ENCODE results near the gene COL6A5.
"Not testable (repeated sequence)": the region's sequence is repeated elsewhere in the genome, so short reads cannot be mapped to it uniquely, and the experiment has no call there.

Gene COL6A5, protein sequence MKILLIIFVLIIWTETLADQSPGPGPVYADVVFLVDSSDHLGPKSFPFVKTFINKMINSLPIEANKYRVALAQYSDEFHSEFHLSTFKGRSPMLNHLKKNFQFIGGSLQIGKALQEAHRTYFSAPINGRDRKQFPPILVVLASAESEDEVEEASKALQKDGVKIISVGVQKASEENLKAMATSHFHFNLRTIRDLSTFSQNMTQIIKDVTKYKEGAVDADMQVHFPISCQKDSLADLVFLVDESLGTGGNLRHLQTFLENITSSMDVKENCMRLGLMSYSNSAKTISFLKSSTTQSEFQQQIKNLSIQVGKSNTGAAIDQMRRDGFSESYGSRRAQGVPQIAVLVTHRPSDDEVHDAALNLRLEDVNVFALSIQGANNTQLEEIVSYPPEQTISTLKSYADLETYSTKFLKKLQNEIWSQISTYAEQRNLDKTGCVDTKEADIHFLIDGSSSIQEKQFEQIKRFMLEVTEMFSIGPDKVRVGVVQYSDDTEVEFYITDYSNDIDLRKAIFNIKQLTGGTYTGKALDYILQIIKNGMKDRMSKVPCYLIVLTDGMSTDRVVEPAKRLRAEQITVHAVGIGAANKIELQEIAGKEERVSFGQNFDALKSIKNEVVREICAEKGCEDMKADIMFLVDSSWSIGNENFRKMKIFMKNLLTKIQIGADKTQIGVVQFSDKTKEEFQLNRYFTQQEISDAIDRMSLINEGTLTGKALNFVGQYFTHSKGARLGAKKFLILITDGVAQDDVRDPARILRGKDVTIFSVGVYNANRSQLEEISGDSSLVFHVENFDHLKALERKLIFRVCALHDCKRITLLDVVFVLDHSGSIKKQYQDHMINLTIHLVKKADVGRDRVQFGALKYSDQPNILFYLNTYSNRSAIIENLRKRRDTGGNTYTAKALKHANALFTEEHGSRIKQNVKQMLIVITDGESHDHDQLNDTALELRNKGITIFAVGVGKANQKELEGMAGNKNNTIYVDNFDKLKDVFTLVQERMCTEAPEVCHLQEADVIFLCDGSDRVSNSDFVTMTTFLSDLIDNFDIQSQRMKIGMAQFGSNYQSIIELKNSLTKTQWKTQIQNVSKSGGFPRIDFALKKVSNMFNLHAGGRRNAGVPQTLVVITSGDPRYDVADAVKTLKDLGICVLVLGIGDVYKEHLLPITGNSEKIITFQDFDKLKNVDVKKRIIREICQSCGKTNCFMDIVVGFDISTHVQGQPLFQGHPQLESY (N-terminal part only)

DNA sequence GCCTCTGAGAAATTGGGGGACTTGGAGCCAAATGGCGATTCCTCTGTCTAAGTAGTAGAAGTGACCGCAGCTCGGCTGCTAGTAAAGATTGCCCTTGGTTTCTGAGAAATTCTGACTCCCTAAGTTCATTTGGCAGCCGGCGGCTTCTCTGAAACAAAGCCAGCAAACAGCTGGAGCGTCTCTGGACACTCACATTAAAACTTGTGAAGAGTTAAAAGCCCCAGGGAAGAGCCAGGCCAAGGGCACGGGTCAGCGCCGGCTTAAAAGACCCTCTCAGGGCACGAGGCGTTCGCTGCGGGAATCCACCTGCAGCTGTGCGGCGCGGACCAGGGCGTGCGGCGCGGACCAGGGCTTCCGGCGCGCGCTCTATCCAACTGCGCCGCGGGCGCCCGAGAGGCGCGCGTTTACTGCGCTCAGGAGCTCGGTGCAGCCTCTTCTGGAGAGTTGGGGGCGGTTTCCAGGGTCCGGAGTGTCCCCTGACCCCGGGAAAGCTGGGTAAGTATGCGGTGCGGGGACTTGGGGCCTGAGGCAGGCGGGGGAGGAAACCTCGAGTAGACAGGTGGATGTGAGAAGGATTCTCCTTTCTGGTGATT, at the start of gene COL6A5:
Gene COL6A5 (plus strand): TSS at position 186 of the 593 bp plus-strand sequence. CDS start 27,967 bp downstream, outside the sequence.
- no peak for DNase-seq

DNA sequence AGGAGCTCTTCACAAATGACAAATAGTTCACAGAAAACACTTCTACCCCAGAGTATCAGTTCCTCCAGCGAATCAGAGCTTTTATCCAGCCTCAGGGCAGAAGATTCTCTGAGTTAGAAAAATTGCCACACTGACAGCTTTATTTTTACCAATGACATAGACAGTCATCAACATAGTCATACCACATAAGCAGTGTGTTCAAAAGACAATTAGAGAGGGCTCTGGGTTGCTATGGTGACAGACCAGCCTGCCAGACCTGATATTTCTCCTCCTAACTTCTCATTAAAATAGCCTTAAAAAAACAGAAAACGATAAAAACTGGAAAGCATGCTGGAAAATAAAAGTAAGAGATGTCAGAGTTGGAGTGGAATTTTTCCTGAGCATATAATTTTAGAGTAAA, 45.9 kb upstream of the COL6A5 start:
- DNase-seq = no peak

DNA sequence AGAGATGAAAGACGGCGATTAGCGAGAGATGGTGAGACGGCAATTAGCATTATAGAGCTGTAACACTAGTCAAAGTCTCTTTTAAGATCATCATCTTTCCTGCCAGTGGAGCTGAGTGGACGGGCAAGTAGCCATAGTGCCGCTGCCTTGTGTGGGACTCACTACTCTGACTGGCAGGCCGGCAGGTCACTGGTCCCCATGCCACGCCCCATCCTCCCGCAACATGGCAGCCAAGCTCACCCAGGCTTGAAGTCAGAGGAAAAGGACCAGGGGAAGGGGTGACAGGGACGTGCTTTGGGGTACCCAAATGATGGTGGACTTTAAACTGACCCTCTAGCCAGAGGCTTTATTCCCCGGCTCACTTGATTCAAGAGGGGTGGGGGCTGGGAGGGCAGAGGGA, 44.6 kb upstream of the COL6A5 start:
- DNase-seq = no peak

DNA sequence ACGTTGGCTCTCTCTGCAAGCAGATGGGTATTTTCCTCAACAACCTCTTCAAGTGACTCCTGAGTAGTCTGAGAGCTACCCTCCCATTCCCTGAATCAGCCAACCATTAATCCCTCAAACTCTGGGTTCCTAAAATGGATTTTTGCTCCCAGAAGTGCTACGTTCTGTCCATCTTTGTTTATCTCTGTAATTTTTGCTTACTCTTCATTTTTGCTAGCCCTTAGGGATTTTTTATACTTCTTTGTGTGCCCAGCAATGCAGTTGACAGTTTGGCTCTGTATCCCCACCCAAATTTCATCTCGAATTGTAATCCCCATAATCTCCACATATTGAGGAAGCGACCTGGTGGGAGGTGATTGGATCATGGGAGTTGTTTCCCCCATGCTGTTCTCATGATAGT, 35.4 kb upstream of the COL6A5 start:
- DNase-seq = no peak

DNA sequence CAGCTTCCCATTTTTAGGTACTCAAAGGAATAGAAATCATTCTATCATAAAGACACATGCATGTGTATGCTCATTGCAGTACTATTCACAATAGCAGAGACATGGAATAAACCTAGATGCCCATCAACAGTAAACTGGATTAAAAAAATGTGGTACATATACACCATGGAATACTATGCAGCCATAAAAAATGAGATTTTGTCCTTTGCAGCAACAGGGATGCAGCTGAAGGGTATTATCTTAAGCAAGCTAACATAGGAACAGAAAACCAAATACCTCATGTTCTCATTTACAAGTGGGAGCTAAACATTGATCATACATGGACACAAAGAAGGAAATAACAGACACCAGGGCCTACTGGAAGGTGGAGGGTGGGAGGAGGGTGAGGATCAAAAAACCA, 33.1 kb upstream of the COL6A5 start:
- no peak for DNase-seq

DNA sequence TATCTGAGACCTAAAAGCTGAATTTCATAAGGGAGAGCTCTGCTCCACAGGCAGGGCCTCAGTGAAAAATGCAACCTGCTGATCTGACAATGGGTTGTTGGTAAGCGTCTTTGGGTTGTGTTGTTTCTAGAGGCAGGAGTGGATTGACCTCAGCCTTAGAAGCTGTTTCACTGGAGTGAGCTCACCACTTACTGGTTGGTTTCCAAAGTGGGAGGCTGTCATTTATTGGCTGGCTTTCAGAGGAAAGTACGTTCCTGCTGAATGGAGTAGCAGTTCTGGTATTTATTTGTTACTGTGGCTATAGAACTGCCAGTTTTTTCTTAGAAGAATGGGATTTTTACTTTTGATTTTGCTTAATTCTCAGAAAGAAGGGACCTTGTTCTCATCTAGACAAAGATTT, 29.3 kb upstream of the COL6A5 start:
- DNase-seq = no peak

DNA sequence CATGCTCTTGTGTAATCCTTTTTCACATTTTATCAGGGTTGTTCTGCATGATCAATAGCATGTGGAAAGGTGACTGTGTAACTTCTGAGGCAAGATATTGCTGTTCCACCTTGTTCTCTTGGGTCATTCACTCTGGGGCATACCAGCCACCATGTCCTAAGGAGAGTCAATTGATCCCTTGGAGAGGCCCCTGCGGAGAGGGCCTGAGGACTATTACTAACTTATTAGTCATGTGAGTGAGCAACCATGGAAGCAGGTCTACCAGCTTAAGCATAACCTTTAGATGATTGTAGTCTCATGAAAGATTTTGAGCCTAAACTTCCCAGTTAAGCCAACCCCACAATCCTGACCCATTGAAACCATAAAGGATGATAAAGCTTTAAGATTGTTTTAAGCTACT, 22.0 kb upstream of the COL6A5 start:
- no peak for DNase-seq

DNA sequence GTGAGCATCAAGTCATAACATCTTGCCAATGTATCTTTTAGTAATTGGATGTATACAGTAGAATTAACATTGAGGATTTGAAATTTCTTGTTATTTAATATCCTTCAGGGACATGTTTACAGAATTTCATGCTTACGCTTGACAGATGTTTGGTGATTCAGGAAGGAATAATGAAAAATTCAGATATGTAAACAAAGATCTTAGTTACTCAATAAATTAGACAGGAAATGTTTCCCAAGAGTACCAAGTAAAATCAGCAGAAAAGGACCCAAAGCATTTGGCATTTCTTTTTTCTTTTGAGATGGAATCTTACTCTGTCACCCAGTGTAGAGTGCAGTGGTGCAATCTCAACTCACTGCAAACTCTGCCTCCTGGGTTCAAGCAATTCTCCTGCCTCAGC, 4.7 kb upstream of the COL6A5 start:
- no peak for DNase-seq

DNA sequence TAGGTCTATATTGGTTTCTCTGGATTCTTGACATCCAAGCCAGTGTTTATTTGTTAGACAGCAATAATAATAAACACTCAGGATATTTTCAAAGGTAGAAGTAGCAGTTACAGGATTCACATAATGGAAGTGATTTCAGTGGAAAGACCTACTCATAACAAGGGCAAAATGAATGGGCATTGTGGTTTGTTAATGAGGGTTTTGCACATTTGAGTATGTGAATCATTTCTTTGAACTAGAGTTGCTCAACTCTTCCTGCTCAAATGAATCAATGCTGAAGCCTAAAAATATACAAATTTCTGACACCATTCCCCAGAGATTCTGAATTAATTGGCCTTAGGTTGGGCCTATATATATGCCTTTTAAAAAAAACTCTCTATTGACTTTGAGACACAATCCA, 4.1 kb upstream of the COL6A5 start:
- DNase-seq = no peak

DNA sequence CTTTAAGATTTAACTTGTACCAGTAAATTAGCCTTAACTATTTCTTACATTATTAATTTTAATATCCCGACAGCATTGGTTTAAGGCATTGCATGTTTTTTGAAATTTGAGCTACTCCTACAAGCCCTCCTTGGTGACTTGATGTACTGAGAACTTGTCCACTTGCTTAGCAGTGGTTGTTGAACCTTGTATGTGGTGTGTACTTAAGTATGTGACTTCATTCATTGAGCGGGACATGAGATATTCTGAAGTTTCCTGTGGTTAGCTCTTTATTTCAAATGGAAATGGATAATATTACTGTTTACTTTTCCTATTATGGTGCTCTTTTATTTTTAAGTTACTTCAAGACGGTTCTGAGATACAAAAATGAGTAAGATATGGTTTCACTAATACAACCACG, 3.6 kb upstream of the COL6A5 start:
- DNase-seq = no peak

DNA sequence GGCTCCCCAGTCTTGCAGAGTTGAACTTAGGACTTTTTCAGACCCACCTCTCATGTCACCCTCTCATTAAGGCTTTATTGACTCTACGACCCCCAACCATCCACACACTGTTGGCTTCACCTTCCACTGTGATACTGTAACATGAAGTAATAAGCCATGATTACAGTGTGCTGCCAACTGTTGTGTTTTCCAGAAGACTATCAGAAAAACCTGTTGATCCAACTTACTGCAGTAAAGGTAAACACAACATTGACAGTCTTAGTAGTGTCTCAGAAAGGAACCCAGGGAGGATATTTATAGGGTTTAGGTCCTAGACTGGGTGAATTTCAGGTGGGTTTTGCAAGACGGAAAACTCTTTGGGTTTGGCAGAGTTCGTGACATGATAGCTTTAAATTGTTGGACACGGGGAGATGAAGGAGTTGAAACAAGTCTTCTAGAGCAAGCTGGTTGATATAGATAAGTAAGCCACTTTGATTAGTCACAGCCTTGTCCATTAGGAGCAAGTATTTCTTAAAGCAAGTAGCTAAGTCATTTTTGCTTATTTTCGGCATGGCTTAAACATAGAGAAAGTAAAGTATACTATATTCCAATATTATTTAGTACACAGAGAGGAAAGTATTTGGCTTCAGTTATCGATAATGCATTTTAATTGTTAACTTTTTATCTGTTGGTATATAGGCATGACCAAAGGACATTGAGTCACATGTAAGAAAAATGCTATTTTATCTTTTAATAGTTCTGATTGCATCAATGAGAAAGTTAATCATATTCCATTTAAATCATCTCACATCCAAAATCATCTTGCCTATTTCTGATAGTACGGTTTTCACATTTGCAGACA, 2.4 kb upstream of the COL6A5 start:
- no peak for DNase-seq

DNA sequence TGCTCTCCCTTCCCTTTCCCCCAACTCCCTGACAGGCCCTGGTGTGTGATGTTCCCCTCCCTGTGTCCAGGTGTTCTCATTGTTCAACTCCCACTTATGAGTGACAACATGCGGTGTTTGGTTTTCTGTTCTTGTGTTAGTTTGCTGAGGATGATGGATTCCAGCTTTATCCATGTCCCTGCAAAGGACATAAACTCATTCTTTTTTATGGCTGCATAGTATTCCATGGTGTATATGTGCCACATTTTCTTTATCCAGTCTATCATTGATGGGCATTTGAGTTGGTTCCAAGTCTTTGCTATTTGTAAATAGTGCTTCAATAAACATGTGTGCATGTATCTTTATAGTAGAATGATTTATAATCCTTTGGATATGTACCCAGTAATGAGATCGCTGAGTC, 2.8 kb downstream of the COL6A5 start:
- DNase-seq = not testable (repeated sequence)

DNA sequence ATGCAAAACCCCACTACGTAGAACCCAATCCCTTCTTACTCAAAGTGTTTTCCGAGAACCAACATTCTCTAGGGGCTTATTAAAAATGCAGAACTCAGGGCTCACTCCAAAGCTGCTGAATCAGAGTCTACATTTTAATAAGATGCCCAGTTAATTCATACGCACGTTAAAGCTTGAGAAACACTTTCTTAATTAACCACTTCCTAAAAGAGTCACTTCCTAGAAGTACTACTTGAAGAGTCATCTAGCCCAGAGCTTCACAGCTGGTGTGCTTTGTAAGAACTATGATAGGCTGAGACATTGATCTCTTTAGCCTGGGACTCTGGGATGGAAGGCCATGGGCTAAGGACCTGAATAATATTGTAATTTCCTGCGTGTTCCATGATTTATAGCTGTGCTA, 9.0 kb downstream of the COL6A5 start:
- no peak for DNase-seq

DNA sequence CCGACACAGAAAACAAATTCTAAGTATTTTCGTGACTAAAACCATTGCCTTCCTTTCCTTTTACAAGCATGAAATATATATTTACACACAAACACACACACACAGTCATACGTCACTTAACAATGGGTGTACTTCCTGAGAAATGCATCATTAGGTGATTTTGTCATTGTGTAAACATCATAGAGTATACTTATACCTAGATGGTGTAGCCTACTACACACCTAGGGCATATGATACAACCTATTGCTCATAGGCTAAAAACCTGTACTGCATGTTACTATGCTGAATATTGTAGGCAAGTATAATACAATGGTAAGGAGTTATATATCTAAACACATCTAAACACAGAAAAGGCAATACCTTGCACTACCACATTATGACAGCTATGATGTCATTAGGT, 28.6 kb downstream of the COL6A5 start:
- no peak for DNase-seq

DNA sequence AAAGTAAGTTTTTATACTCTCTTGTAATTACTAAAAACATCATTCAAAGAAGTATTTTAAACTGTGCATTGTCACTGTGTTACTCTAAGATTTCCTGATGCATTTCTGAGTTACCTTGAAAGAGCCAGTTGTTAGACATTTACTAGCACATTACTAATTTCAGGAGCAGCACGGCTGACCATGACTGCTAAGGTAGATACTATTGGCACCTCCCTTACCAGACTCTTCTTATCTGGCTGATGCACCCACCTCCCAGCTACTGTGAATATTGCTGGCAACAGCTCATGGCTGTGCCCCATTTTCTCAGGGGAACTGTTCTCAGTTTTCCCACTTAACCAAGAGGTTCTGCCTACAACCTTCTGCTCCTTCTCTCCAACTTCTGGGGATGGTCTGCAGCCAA, 29.4 kb downstream of the COL6A5 start:
- no peak for DNase-seq

DNA sequence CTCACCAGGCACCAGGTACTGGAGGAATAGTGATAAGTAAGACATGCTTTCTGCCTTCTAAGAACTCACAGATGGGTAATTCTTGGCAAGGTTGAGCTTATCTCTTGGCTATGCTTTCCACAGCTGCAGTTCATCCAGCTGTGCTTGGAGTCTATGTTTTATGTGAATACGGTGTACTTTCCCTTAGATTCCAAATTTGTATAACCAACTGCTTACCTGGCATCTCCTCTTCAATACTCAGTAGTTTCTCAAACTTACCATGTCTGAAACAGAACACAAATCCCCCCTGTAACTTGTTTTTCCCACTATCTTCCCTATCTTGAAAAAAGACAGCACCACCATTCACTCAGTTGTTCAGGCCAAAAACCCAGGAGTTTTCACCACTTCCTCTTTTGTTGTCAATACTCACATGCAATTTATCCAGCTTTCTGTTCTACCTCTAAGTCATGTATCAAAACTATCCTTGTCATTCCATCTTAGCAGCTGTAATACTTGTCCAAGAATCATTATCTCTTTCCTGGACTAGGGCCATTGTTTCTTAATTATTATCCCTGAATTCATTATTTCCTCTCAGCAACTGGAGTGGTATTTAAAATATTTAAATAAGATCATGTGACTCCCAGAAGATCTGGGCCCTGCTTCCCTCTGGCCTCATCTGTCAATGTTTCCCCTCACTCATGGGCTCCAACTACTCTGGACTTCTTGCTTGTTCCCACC, 32.6 kb downstream of the COL6A5 start:
- DNase-seq = no peak

DNA sequence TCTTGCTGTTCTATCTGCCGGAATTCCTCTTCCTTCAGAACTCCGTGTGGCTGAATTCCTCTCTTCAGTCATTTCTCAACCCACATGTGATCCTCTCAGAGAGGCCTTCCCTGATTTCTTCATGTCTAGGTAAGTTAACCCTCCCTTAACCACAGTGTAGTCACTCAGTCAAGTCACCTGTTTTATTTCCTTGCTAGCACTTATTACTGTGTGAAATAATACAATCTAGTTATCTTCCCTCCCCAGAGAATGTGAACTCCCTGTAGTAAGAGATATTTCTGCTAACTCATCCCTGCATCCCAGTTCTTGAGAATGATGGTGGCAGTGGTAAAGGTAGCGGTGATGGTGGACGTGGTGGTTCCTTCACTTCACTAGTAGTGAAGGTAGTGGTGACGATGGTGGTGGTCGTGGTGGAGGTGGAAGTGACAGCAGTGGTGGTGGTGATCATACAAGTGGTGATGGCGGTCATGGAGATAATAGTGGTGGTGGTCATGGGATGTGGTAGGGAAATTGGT, 33.3 kb downstream of the COL6A5 start:
- no peak for DNase-seq

DNA sequence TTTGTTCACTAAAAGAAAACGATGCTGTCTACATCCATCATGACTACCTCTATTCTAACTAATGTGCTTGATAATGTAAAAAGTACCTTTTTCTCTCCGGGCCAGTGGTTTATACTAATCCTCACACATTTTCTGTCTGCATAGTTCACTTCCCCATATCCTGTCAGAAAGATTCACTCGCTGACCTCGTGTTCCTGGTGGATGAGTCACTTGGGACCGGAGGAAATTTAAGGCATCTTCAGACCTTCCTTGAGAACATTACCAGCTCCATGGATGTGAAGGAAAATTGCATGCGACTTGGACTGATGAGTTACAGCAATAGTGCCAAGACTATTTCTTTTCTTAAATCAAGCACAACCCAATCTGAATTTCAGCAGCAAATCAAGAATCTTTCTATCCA, 33.8 kb downstream of the COL6A5 start:
- no peak for DNase-seq

DNA sequence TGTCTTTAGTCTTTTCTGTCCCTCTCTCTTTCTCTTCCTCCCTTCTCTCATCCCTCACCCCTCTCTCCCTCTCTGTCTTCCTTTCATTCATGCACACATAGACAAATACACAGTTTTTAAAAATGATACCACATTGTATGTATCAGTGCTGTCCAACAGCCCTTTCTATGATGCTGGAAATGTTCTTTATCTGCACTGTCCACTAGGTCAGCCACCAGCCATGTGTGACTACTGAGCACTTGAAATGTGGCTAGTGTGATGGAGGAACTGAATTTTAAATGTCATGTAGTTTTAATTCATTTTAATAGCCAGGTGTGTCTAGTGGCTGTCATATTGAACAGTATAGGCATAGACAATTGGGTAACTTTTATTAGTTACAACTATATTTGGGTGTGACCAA, 34.9 kb downstream of the COL6A5 start:
- no peak for DNase-seq

DNA sequence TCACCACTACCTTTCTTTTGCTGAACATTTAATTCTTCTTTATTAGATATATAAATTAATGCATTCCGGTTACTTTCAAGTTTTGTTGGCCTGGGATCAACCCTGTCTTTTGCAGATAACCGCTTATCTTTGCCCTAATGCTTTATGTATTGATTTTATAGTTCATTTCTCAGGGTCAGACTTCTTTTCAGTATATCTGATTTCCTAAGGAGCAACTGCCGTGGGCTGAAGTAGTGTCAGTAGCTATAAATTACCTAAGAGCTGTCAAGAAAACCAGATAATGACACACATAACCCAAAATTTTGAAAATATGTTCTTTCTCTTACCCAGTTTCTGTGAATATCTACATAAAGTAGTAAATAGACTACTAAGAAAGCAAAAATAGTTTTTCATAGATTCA, 38.0 kb downstream of the COL6A5 start:
- no peak for DNase-seq

DNA sequence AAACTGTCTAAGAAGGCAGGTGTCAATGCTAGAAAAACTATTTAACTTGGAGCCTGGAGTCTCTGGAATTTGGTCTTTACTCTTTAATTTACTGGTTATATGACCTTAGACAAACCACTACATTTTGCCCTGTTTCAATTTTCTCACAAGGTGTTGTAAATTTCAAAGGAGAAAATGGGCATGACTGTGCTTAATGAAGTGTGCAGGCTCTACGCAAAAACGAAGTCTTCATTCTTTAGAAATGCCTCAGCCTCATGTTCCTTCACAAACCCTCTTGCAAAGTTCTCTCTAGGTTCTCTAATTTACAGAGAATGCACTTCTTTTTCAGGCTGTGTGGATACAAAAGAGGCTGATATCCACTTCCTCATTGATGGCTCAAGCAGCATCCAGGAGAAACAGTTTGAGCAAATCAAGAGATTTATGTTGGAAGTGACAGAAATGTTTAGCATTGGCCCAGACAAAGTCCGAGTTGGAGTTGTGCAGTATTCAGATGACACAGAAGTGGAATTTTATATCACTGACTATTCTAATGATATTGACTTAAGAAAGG, 39.1 kb downstream of the COL6A5 start:
- no peak for DNase-seq

Data from stimulated activated CD4-positive, alpha-beta T cell treated with anti-CD3 and anti-CD28 coated beads, Interleukin-1b, Interleukin-23, amount 100 ng/mL, for 48 hours (primary cell).